Adrenal gland (tissue), 5 donors: ENCODE measurements around the gene DMPK.

Experiments used
- POLR2A ChIP-seq, 2 donors: fragments of 450-650 bp; IDR thresholded peaks; one replicate each; pipeline ENCODE4 v1.6.1; 2017; ENCODE audit warnings: antibody characterized with exemption in 2 of 2, mild to moderate bottlenecking in 2 of 2, moderate library complexity in 1 of 2
- TF ChIP-seq, protein P1 (sequence below), 6 experiments: fragments of 450-650 bp in 4 of 6; fragments of 200-600 bp in 2 of 6; sonication (generic) in 1 of 6; IDR thresholded peaks; 1 replicate in 5 of 6; 2 replicates in 1 of 6; pipeline versions ENCODE4 v1.5.1 to v1.8.0; 2016 to 2021; ENCODE audit warnings: antibody characterized with exemption in 6 of 6, mild to moderate bottlenecking in 2 of 6, moderate library complexity in 1 of 6
- donor health status: DM: no; HTN: no; CAD: no.

DNA sequence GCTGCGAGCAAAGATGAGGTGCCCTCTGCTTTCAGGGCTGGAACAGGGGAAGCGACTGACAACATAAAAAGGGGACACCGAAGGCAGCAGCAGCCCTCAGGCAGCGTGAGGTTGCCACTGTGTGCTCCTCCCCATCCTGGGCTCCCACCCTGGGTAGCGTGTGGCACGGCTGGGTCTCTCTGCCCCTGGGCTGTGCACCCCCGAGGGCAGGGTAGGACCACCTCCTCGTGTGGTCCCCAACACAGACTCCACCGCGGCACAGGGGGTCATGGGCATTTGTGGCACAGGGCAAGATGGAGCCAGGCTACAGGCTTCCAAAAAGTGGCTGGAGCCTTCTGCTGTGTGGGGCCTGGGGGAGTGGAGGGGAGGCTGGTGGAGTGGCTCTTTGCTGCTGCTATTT lies 39.3 kb upstream of the DMPK start:
- TF ChIP-seq, protein P1, sequence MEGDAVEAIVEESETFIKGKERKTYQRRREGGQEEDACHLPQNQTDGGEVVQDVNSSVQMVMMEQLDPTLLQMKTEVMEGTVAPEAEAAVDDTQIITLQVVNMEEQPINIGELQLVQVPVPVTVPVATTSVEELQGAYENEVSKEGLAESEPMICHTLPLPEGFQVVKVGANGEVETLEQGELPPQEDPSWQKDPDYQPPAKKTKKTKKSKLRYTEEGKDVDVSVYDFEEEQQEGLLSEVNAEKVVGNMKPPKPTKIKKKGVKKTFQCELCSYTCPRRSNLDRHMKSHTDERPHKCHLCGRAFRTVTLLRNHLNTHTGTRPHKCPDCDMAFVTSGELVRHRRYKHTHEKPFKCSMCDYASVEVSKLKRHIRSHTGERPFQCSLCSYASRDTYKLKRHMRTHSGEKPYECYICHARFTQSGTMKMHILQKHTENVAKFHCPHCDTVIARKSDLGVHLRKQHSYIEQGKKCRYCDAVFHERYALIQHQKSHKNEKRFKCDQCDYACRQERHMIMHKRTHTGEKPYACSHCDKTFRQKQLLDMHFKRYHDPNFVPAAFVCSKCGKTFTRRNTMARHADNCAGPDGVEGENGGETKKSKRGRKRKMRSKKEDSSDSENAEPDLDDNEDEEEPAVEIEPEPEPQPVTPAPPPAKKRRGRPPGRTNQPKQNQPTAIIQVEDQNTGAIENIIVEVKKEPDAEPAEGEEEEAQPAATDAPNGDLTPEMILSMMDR (IDR thresholded peaks at IDR 0.05) = no peak
- no peak for TF ChIP-seq POLR2A (IDR thresholded peaks at IDR 0.05)
